ENCODE measurements around the gene ELK4.

Gene ELK4

GRCh38 chr1:205593967-205594366 is 37.8 kb downstream of the ELK4 start:
- no peaks in the 10 kb centered on the region for H3K27me3 ChIP-seq (ENCODE audit: insufficient read depth, poor library complexity, severe bottlenecking)
- no peak for DNase-seq (ENCODE audit: low read depth in 1 of 2, low spot score in 1 of 2)
- H3K27ac ChIP-seq (replicated peaks): no peak overlapping the region
- TF ChIP-seq GABPA (IDR thresholded peaks at IDR 0.05; ENCODE audit: low read depth) (no peak), POLR2AphosphoS5 (IDR thresholded peaks at IDR 0.05; ENCODE audit: low read depth) (no peak), CTCF (IDR thresholded peaks at IDR 0.05; ENCODE audit: insufficient read depth, low read length) (no peak), SPI1 (IDR thresholded peaks at IDR 0.05; ENCODE audit: borderline replicate concordance, low read depth) (no peak)
- TF ChIP-seq, protein P1, sequence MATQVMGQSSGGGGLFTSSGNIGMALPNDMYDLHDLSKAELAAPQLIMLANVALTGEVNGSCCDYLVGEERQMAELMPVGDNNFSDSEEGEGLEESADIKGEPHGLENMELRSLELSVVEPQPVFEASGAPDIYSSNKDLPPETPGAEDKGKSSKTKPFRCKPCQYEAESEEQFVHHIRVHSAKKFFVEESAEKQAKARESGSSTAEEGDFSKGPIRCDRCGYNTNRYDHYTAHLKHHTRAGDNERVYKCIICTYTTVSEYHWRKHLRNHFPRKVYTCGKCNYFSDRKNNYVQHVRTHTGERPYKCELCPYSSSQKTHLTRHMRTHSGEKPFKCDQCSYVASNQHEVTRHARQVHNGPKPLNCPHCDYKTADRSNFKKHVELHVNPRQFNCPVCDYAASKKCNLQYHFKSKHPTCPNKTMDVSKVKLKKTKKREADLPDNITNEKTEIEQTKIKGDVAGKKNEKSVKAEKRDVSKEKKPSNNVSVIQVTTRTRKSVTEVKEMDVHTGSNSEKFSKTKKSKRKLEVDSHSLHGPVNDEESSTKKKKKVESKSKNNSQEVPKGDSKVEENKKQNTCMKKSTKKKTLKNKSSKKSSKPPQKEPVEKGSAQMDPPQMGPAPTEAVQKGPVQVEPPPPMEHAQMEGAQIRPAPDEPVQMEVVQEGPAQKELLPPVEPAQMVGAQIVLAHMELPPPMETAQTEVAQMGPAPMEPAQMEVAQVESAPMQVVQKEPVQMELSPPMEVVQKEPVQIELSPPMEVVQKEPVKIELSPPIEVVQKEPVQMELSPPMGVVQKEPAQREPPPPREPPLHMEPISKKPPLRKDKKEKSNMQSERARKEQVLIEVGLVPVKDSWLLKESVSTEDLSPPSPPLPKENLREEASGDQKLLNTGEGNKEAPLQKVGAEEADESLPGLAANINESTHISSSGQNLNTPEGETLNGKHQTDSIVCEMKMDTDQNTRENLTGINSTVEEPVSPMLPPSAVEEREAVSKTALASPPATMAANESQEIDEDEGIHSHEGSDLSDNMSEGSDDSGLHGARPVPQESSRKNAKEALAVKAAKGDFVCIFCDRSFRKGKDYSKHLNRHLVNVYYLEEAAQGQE (IDR thresholded peaks at IDR 0.05; ENCODE audit: insufficient replicate concordance, low read depth): no peak
- no peak overlapping the region for H3K4me3 ChIP-seq (replicated peaks; ENCODE audit: insufficient read depth, low read length)

GRCh38 chr1:205593532-205593931 is 38.3 kb downstream of the ELK4 start:
- Histone ChIP-seq H3K27me3 (ENCODE audit: insufficient read depth, poor library complexity, severe bottlenecking) (no peaks in the 10 kb centered on the region), H3K27ac (replicated peaks) (no peak overlapping the region), H3K4me3 (replicated peaks; ENCODE audit: insufficient read depth, low read length) (no peak overlapping the region)
- no peak for DNase-seq (ENCODE audit: low read depth in 1 of 2, low spot score in 1 of 2)
- TF ChIP-seq CTCF (IDR thresholded peaks at IDR 0.05; ENCODE audit: insufficient read depth, low read length) (no peak), POLR2AphosphoS5 (IDR thresholded peaks at IDR 0.05; ENCODE audit: low read depth) (no peak), SPI1 (IDR thresholded peaks at IDR 0.05; ENCODE audit: borderline replicate concordance, low read depth) (no peak), GABPA (IDR thresholded peaks at IDR 0.05; ENCODE audit: low read depth) (no peak)
- TF ChIP-seq, protein P1 (IDR thresholded peaks at IDR 0.05; ENCODE audit: insufficient replicate concordance, low read depth): no peak

DNA sequence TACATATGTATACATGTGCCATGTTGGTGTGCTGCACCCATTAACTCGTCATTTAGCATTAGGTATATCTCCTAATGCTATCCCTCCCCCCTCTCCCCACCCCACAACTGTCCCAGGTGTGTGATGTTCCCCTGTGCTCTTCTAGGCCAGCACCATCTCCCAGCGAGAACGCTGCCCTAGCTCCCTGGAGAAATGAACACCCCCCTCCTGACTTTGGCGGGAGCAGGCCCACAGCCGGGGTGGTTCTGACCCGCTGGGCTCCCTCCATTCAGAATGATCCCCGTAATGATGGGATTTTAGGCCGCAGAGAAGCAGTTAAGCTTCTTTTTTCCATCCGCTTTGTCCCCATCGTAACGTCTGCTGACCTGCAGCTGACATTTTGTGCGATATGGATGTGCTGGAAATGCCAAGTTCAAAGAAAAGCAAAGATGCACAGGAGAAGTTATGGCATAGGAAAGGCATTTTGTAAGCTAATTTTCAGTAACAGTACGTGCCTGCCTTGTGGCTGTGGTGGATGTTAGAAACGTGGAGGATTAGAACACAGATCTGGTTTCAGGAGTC is 39.3 kb downstream of the ELK4 start:
- Histone ChIP-seq H3K27ac (replicated peaks) (no peak overlapping the region), H3K27me3 (ENCODE audit: insufficient read depth, poor library complexity, severe bottlenecking) (no peaks in the 10 kb centered on the region), H3K4me3 (replicated peaks; ENCODE audit: insufficient read depth, low read length) (no peak overlapping the region)
- DNase-seq (ENCODE audit: low read depth in 1 of 2, low spot score in 1 of 2): no peak
- TF ChIP-seq GABPA (IDR thresholded peaks at IDR 0.05; ENCODE audit: low read depth) (no peak), SPI1 (IDR thresholded peaks at IDR 0.05; ENCODE audit: borderline replicate concordance, low read depth) (no peak), CTCF (IDR thresholded peaks at IDR 0.05; ENCODE audit: insufficient read depth, low read length) (no peak), POLR2AphosphoS5 (IDR thresholded peaks at IDR 0.05; ENCODE audit: low read depth) (no peak)
- TF ChIP-seq, protein P1 (IDR thresholded peaks at IDR 0.05; ENCODE audit: insufficient replicate concordance, low read depth): no peak

Data from HL-60 (cell line).